ENCODE measurements around the gene GPR107.
"Not testable (repeated sequence)": the region's sequence is repeated elsewhere in the genome, so short reads cannot be mapped to it uniquely, and the experiment has no call there.

Gene GPR107

GRCh38 chr9:130053504-130054324 lies at the start of gene GPR107:
GPR107 (plus strand) TSS chr9:130053906; CDS start chr9:130053933, 27 bp downstream.
- DNase-seq = peak; percentile 64

- no peak for DNase-seq
Observed at GRCh38 chr9:130003943-130004552, 49.7 kb upstream of the GPR107 start.

- DNase-seq = not testable (repeated sequence)
Observed at GRCh38 chr9:130006952-130007351, 46.8 kb upstream of the GPR107 start.

- no peak for DNase-seq
Observed at GRCh38 chr9:130008538-130008937, 45.2 kb upstream of the GPR107 start.

GRCh38 chr9:130009546-130009945 lies 44.2 kb upstream of the GPR107 start:
- DNase-seq = not testable (repeated sequence)

GRCh38 chr9:130010151-130010988 lies 43.3 kb upstream of the GPR107 start:
- DNase-seq = no peak

GRCh38 chr9:130013326-130013725 lies 40.4 kb upstream of the GPR107 start:
- no peak for DNase-seq

- no peak for DNase-seq
Observed at GRCh38 chr9:130015353-130016019, 38.2 kb upstream of the GPR107 start.

GRCh38 chr9:130017076-130017475 lies 36.6 kb upstream of the GPR107 start:
- DNase-seq = no peak

GRCh38 chr9:130017510-130017909 lies 36.2 kb upstream of the GPR107 start:
- not testable (repeated sequence) for DNase-seq

GRCh38 chr9:130018265-130018664 lies 35.4 kb upstream of the GPR107 start:
- no peak for DNase-seq

- no peak for DNase-seq
Observed at GRCh38 chr9:130020618-130021017, 33.1 kb upstream of the GPR107 start.

- DNase-seq = no peak
Observed at GRCh38 chr9:130021123-130021522, 32.6 kb upstream of the GPR107 start.

GRCh38 chr9:130021842-130022241 lies 31.9 kb upstream of the GPR107 start:
- DNase-seq = not testable (repeated sequence)

- no peak for DNase-seq
Observed at GRCh38 chr9:130022566-130023143, 31.1 kb upstream of the GPR107 start.

GRCh38 chr9:130023144-130023787 lies 30.4 kb upstream of the GPR107 start:
- no peak for DNase-seq

- DNase-seq = no peak
Observed at GRCh38 chr9:130023994-130024596, 29.6 kb upstream of the GPR107 start.

- DNase-seq = no peak
Observed at GRCh38 chr9:130024597-130024994, 29.1 kb upstream of the GPR107 start.

GRCh38 chr9:130026583-130027340 lies 26.9 kb upstream of the GPR107 start:
- no peak for DNase-seq

- DNase-seq = no peak
Observed at GRCh38 chr9:130027533-130028365, 26.0 kb upstream of the GPR107 start.
